Measurements from ENCODE around the gene PLSCR3. TPM values are rescaled to one million over a fixed set of nuclear protein-coding genes. Genes with fewer than 3 reads are reported as not detected.

Gene PLSCR3
- total RNA-seq, 2 experiments from 2014 or later, result 15.3 to 23.1 TPM

DNA sequence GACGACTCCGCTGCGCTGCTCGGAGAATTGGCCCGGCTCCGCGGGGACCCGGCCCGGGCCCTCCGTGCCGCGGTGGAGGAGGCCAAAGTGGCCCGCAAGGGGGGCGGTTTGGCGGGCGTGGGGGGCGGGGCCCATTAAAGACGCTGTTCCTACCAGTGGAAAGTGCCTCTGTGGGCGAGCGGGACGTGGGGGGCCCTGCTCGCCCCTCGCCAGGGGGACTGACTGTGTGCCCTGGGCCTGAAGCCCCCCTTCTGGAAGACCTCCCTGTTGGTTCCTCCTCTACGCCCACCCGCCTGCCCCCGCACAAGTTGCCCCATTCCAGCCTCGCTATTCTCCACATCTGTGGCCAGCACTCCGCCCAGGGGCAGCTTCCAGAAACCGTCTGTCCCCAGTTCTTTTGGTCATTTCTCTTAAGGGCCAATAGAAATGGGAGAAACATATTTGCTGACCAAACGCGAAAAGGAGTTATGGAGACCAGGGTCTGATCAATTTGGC lies 43.1 kb upstream of the PLSCR3 start:
- no TSS peak for BruUV-seq (replicated peaks)
- ChIA-PET POLR2A (interaction anchor here (0.5 kb wide), 1 partner anchor 13 kb away, joined by 6 read pairs; no protein-coding TSS in a partner anchor), CTCF (ENCODE audit: unreplicated experiment) (interaction anchor here (1.4 kb wide), 1 partner anchor 107 kb away, joined by 6 read pairs; no protein-coding TSS in a partner anchor)
- no peak overlapping the region for H3K27ac ChIP-seq (ENCODE audit: low read depth, low read length, poor library complexity, severe bottlenecking)
- no peaks in the 10 kb centered on the region for H4K20me1 ChIP-seq (ENCODE audit: insufficient read depth, low read length)
- no peak overlapping the region for H2AFZ ChIP-seq (ENCODE audit: low read length)
- peak overlapping the region; percentile 99 for H3K4me2 ChIP-seq (ENCODE audit: low read length)
- H3K4me3 ChIP-seq (ENCODE audit: low read depth, low read length, poor library complexity, severe bottlenecking), result peak overlapping the region; percentile 76
- no peaks in the 10 kb centered on the region for H3K9me2 ChIP-seq (ENCODE audit: insufficient read depth, low read length)
- TF ChIP-seq, protein P1, sequence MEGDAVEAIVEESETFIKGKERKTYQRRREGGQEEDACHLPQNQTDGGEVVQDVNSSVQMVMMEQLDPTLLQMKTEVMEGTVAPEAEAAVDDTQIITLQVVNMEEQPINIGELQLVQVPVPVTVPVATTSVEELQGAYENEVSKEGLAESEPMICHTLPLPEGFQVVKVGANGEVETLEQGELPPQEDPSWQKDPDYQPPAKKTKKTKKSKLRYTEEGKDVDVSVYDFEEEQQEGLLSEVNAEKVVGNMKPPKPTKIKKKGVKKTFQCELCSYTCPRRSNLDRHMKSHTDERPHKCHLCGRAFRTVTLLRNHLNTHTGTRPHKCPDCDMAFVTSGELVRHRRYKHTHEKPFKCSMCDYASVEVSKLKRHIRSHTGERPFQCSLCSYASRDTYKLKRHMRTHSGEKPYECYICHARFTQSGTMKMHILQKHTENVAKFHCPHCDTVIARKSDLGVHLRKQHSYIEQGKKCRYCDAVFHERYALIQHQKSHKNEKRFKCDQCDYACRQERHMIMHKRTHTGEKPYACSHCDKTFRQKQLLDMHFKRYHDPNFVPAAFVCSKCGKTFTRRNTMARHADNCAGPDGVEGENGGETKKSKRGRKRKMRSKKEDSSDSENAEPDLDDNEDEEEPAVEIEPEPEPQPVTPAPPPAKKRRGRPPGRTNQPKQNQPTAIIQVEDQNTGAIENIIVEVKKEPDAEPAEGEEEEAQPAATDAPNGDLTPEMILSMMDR (conservative IDR thresholded peaks at IDR 0.05; ENCODE audit: low read length), result no peak
- no peak for TF ChIP-seq EZH2phosphoT487 (IDR thresholded peaks at IDR 0.05; ENCODE audit: borderline replicate concordance, low read depth, low read length)
- peaks cover 40% of the 10 kb centered on the region for H3K4me1 ChIP-seq (ENCODE audit: insufficient read depth, low read length, poor library complexity, severe bottlenecking)
- DNase-seq (ENCODE audit: low spot score), result no peak
- intact Hi-C loops (cut with micrococcal nuclease; ENCODE audit: unreplicated experiment), result loop anchor here (1.0 to 5.0 kb wide), 4 partner anchors 47 to 400 kb away; partner anchors contain the start of genes POLR2A, SENP3 and SLC16A13
- H3K36me3 ChIP-seq (ENCODE audit: insufficient read depth, low read length), result no peaks in the 10 kb centered on the region
- H3K79me2 ChIP-seq (ENCODE audit: insufficient read depth, low read depth, low read length), result peaks cover 4% of the 10 kb centered on the region; the same call in 1 of the 2 replicates
- H3K9me3 ChIP-seq (ENCODE audit: low read length), result no peaks in the 10 kb centered on the region

DNA sequence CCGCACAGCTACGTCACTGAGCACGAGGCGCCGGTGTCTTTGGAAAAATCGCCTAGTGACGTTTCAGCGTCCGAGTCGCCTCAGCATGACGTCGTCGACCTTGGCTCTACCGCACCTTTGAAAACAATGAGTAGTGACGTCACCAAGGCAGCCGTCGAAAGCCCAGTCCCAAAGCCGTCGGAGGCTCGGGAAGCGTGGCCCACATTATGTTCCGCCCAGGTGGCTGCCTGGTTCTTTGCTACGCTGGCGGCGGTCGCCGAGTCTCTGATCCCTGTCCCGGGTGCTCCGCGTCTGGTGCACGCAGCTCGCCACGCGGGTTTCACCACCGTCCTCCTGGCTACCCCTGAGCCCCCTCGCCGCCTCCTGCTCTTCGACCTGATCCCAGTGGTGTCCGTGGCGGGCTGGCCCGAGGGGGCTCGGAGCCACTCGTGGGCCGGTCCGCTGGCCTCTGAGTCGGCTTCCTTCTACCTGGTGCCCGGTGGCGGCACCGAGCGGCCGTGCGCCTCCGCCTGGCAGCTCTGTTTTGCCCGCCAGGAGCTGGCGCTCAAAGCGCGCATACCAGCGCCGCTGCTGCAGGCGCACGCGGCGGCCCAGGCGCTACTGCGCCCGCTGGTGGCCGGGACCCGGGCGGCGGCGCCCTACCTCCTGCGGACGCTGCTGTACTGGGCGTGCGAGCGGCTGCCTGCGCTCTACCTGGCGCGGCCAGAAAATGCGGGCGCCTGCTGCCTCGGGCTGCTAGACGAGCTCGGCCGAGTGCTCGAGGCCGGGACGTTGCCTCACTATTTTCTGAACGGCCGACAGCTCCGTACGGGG lies 42.4 kb upstream of the PLSCR3 start:
- Histone ChIP-seq H2AFZ (ENCODE audit: low read length) (peak overlapping the region; percentile 61; the same call in 1 of the 2 replicates), H3K9me3 (ENCODE audit: low read length) (no peaks in the 10 kb centered on the region), H3K36me3 (ENCODE audit: insufficient read depth, low read length) (no peaks in the 10 kb centered on the region), H3K27ac (ENCODE audit: low read depth, low read length, poor library complexity, severe bottlenecking) (peak overlapping the region; percentile 77), H3K9me2 (ENCODE audit: insufficient read depth, low read length) (no peaks in the 10 kb centered on the region), H3K4me1 (ENCODE audit: insufficient read depth, low read length, poor library complexity, severe bottlenecking) (peaks cover 40% of the 10 kb centered on the region), H3K4me2 (ENCODE audit: low read length) (peak overlapping the region; percentile 99), H3K4me3 (ENCODE audit: low read depth, low read length, poor library complexity, severe bottlenecking) (peak overlapping the region; percentile 76), H4K20me1 (ENCODE audit: insufficient read depth, low read length) (no peaks in the 10 kb centered on the region), H3K79me2 (ENCODE audit: insufficient read depth, low read depth, low read length) (peaks cover 4% of the 10 kb centered on the region; the same call in 1 of the 2 replicates)
- peak; percentile 91 for DNase-seq (ENCODE audit: low spot score)
- CTCF ChIA-PET (ENCODE audit: unreplicated experiment), result interaction anchor here (0.6 to 1.9 kb wide), 6 partner anchors 18 to 124 kb away, joined by 3 to 18 read pairs (median 6); partner anchors contain the start of genes TMEM256 and TMEM95
- POLR2A ChIA-PET, result interaction anchor here (0.5 to 2.5 kb wide), 3 partner anchors 12 to 174 kb away, joined by 3 to 8 read pairs (median 6); partner anchors contain the start of gene TMEM256
- intact Hi-C loops (cut with micrococcal nuclease; ENCODE audit: unreplicated experiment), result loop anchor here (1.0 to 5.0 kb wide), 5 partner anchors 48 to 399 kb away; partner anchors contain the start of genes POLR2A, SENP3, SLC16A13 and WRAP53
- BruUV-seq (replicated peaks), result no TSS peak
- TF ChIP-seq, protein P1 (conservative IDR thresholded peaks at IDR 0.05; ENCODE audit: low read length), result peak; percentile 88
- TF ChIP-seq EZH2phosphoT487 (IDR thresholded peaks at IDR 0.05; ENCODE audit: borderline replicate concordance, low read depth, low read length), result no peak

Data from OCI-LY7 (cell line).